Mesendoderm (in vitro differentiated cells): ENCODE results near the gene CTIF.

Source experiments
- DNase-seq: peaks from one replicate; pipeline ENCODE4 v3.0.0; 2013
- H2AK5ac ChIP-seq: 2 replicates; pipeline ENCODE4 v1.6.1; 2013; ENCODE audit warnings: low read length, inconsistent platforms
- H2BK120ac ChIP-seq: 2 replicates; pipeline ENCODE4 v1.6.1; 2013; ENCODE audit warnings: low read depth, mild to moderate bottlenecking, low read length, moderate library complexity, mixed read lengths
- H2BK15ac ChIP-seq: replicated peaks from 2 replicates; pipeline ENCODE4 v1.6.1; 2013; ENCODE audit warnings: low read depth, mild to moderate bottlenecking, moderate library complexity
- H2BK5ac ChIP-seq: 2 replicates; pipeline ENCODE4 v1.6.1; 2013; ENCODE audit warnings: low read length, inconsistent platforms
- H3K18ac ChIP-seq: 2 replicates; pipeline ENCODE4 v1.6.1; 2013; ENCODE audit warnings: mild to moderate bottlenecking, low read length, mixed read lengths
- H3K23ac ChIP-seq: one replicate; pipeline ENCODE4 v1.6.1; 2013; ENCODE audit warnings: low read length
- H3K27ac ChIP-seq: 2 replicates; pipeline ENCODE4 v1.5.1; 2013; ENCODE audit warnings: low read depth, mild to moderate bottlenecking, inconsistent platforms, low read length, moderate library complexity
- H3K27me3 ChIP-seq: 2 replicates; pipeline ENCODE4 v1.6.1; 2013; ENCODE audit warnings: low read length, control low read depth, mild to moderate bottlenecking, inconsistent platforms; ENCODE audit not compliant: insufficient read depth, poor library complexity
- H3K36me3 ChIP-seq: 2 replicates; pipeline ENCODE4 v1.6.1; 2013; ENCODE audit warnings: low read length, inconsistent platforms; ENCODE audit not compliant: control insufficient read depth, insufficient read depth
- H3K4ac ChIP-seq: one replicate; pipeline ENCODE4 v1.6.1; 2013; ENCODE audit warnings: low read depth, mild to moderate bottlenecking, low read length, moderate library complexity
- H3K4me1 ChIP-seq: 2 replicates; pipeline ENCODE4 v1.6.1; 2013; ENCODE audit warnings: low read depth, low read length, inconsistent platforms; ENCODE audit not compliant: control insufficient read depth
- H3K4me2 ChIP-seq: 2 replicates; pipeline ENCODE4 v1.6.1; 2013; ENCODE audit warnings: low read length
- H3K4me3 ChIP-seq: 2 replicates; pipeline ENCODE4 v1.5.1; 2013; ENCODE audit warnings: mild to moderate bottlenecking, low read length
- H3K56ac ChIP-seq: one replicate; pipeline ENCODE4 v1.6.1; 2013; ENCODE audit warnings: low read length
- H3K79me1 ChIP-seq: 2 replicates; pipeline ENCODE4 v1.6.1; 2013; ENCODE audit warnings: low read length, inconsistent platforms
- H3K79me2 ChIP-seq: 2 replicates; pipeline ENCODE4 v1.6.1; 2013; ENCODE audit warnings: mild to moderate bottlenecking, low read length; ENCODE audit not compliant: control insufficient read depth, insufficient read depth
- H3K9ac ChIP-seq: 2 replicates; pipeline ENCODE4 v1.6.1; 2013; ENCODE audit warnings: low read length, inconsistent platforms
- H4K5ac ChIP-seq: one replicate; pipeline ENCODE4 v1.6.1; 2013; ENCODE audit warnings: low read length
- H4K8ac ChIP-seq: one replicate; pipeline ENCODE4 v1.6.1; 2013; ENCODE audit warnings: low read depth, mild to moderate bottlenecking, control low read depth, low read length, moderate library complexity
- WGBS: extraction: QIAGEN DNeasy Blood & Tissue Kit; methylation state at CpG from one replicate; pipeline ENCODE4 v1.1.7; 2013; ENCODE audit warnings: low lambda C conversion rate, missing lambda C conversion rate; ENCODE audit not compliant: insufficient coverage; ENCODE audit errors: extremely low coverage; 5-methylcytosine and 5-hydroxymethylcytosine counted together

CTIF gene

GRCh38 chr18:48575301-48575657, 36.4 kb downstream of the CTIF start:
- H3K56ac ChIP-seq = no peak overlapping the region
- no peak overlapping the region for H4K8ac ChIP-seq
- no peak overlapping the region for H3K18ac ChIP-seq
- no CpG with 5 or more reads among the region's 8 CpGs for WGBS
- no peak overlapping the region for H2AK5ac ChIP-seq
- DNase-seq = no peak
- no peak overlapping the region for H2BK15ac ChIP-seq
- H3K4me1 ChIP-seq = peaks cover 1% of the 10 kb centered on the region
- H2BK120ac ChIP-seq = no peak overlapping the region
- H3K27ac ChIP-seq = no peak overlapping the region
- no peak overlapping the region for H3K4me2 ChIP-seq
- no peak overlapping the region for H3K23ac ChIP-seq
- peaks cover 3% of the 10 kb centered on the region for H3K79me1 ChIP-seq
- H3K4ac ChIP-seq = no peak overlapping the region
- H3K9ac ChIP-seq = no peak overlapping the region
- no peak overlapping the region for H3K4me3 ChIP-seq
- H3K79me2 ChIP-seq = no peaks in the 10 kb centered on the region
- H2BK5ac ChIP-seq = no peak overlapping the region
- no peak overlapping the region for H4K5ac ChIP-seq
- H3K27me3 ChIP-seq = no peaks in the 10 kb centered on the region
- no peaks in the 10 kb centered on the region for H3K36me3 ChIP-seq

DNA sequence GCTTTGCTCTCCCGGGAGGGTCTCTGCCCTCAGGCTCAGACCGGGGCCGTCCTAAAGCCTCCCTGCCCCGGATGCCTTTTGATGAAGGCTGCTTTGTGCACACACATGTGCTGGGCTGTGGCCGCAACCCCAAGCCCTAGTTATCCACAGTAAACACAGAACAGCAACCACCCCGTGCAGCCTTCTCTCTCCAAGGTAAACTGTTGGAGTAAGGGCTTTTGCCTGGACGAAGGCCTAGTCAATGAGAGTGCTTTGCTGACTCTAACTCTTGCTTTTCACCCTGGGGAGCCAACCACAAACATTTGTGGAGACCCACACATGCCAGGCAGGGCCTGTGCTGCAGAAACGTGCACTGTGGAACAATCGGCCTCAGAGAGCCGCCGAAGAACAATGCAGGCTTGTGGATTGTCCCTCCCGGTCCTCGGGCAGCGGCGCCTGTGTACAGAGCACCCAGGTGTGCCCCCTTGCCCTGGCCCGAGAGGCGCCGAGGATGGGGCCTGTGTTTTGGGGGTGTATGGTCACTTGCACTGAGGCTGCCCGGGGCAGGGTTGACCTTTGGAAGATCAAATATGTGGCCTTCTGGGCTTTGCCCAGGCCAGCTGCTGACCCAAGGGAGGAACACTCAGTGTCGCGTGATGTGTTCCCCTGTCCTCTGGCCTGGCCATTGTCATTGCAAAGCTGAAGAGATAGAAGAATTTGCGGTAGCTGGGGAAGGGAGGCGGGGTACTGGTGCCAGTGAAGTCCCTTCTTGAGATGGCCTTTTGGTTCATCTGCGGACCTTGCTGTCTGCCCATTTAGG, 37.0 kb downstream of the CTIF start:
- no peak overlapping the region for H4K5ac ChIP-seq
- H2BK15ac ChIP-seq = no peak overlapping the region
- H2BK120ac ChIP-seq = no peak overlapping the region
- DNase-seq = no peak
- no peak overlapping the region for H3K4me3 ChIP-seq
- no CpG with 5 or more reads among the region's 24 CpGs for WGBS
- H3K27me3 ChIP-seq = no peaks in the 10 kb centered on the region
- H3K4ac ChIP-seq = no peak overlapping the region
- no peak overlapping the region for H3K23ac ChIP-seq
- H2BK5ac ChIP-seq = no peak overlapping the region
- H3K79me2 ChIP-seq = no peaks in the 10 kb centered on the region
- H3K36me3 ChIP-seq = no peaks in the 10 kb centered on the region
- no peak overlapping the region for H3K56ac ChIP-seq
- H3K4me1 ChIP-seq = peaks cover 6% of the 10 kb centered on the region
- H2AK5ac ChIP-seq = no peak overlapping the region
- no peak overlapping the region for H3K9ac ChIP-seq
- peaks cover 3% of the 10 kb centered on the region for H3K79me1 ChIP-seq
- H3K4me2 ChIP-seq = no peak overlapping the region
- no peak overlapping the region for H3K27ac ChIP-seq
- H3K18ac ChIP-seq = no peak overlapping the region
- H4K8ac ChIP-seq = no peak overlapping the region

DNA sequence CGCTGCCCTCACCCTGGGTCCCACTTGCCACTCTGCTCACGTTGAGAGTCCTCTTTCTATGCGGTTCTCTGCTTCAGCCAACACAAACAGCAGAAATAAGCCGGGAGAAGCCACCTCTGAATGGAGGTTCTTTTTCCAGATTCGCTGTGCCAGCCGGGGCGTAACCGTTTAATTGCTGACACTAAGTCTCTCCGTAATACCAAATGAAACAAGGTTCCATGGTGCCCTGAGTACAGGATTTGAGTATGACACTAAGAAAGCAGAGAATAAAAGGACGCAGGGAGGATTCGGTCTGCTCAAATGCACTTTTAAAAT, 37.6 kb downstream of the CTIF start:
- WGBS = no CpG with 5 or more reads among the region's 11 CpGs
- Histone ChIP-seq H3K4ac (no peak overlapping the region), H3K4me3 (no peak overlapping the region), H3K79me2 (no peaks in the 10 kb centered on the region), H3K4me2 (no peak overlapping the region), H2BK120ac (no peak overlapping the region), H2AK5ac (no peak overlapping the region), H3K4me1 (peaks cover 9% of the 10 kb centered on the region), H3K18ac (no peak overlapping the region), H2BK5ac (no peak overlapping the region), H4K5ac (no peak overlapping the region), H4K8ac (no peak overlapping the region), H3K56ac (no peak overlapping the region), H3K27ac (no peak overlapping the region), H3K27me3 (no peaks in the 10 kb centered on the region), H3K9ac (no peak overlapping the region), H3K23ac (no peak overlapping the region), H3K79me1 (peaks cover 3% of the 10 kb centered on the region), H3K36me3 (no peaks in the 10 kb centered on the region), H2BK15ac (no peak overlapping the region)
- no peak for DNase-seq

GRCh38 chr18:48577478-48578190, 38.8 kb downstream of the CTIF start:
- no peak overlapping the region for H3K4me3 ChIP-seq
- no peaks in the 10 kb centered on the region for H3K27me3 ChIP-seq
- H3K9ac ChIP-seq = no peak overlapping the region
- no peak overlapping the region for H3K4me2 ChIP-seq
- no peaks in the 10 kb centered on the region for H3K79me2 ChIP-seq
- H2BK15ac ChIP-seq = no peak overlapping the region
- no peak overlapping the region for H3K18ac ChIP-seq
- no peak overlapping the region for H2AK5ac ChIP-seq
- WGBS = no CpG with 5 or more reads among the region's 5 CpGs
- no peak overlapping the region for H3K56ac ChIP-seq
- H2BK120ac ChIP-seq = no peak overlapping the region
- no peak overlapping the region for H4K8ac ChIP-seq
- no peaks in the 10 kb centered on the region for H3K36me3 ChIP-seq
- no peak overlapping the region for H3K27ac ChIP-seq
- no peak overlapping the region for H2BK5ac ChIP-seq
- H3K23ac ChIP-seq = no peak overlapping the region
- no peak overlapping the region for H3K4ac ChIP-seq
- no peak overlapping the region for H4K5ac ChIP-seq
- DNase-seq = no peak
- peaks cover 8% of the 10 kb centered on the region for H3K79me1 ChIP-seq
- H3K4me1 ChIP-seq = peaks cover 11% of the 10 kb centered on the region

GRCh38 chr18:48578289-48578688, 39.5 kb downstream of the CTIF start:
- Histone ChIP-seq H2BK15ac (no peak overlapping the region), H3K18ac (no peak overlapping the region), H3K79me2 (no peaks in the 10 kb centered on the region), H3K9ac (no peak overlapping the region), H4K5ac (no peak overlapping the region), H3K4me1 (peaks cover 16% of the 10 kb centered on the region), H3K4ac (no peak overlapping the region), H3K79me1 (peaks cover 11% of the 10 kb centered on the region), H3K36me3 (no peaks in the 10 kb centered on the region), H2AK5ac (no peak overlapping the region), H3K27ac (no peak overlapping the region), H3K4me2 (no peak overlapping the region), H3K27me3 (no peaks in the 10 kb centered on the region), H3K23ac (no peak overlapping the region), H2BK120ac (no peak overlapping the region), H4K8ac (no peak overlapping the region), H3K56ac (no peak overlapping the region), H2BK5ac (no peak overlapping the region), H3K4me3 (no peak overlapping the region)
- DNase-seq = no peak
- WGBS = no CpG with 5 or more reads among the region's 3 CpGs
